Muscle of leg (tissue), 11 donors: ENCODE data around the gene REXO1. TPM values are rescaled to one million over a fixed set of nuclear protein-coding genes. Genes with fewer than 3 reads are reported as not detected.

Source experiments
- DNase-seq: peaks from one replicate; pipeline ENCODE4 v3.0.0; 2013
- H3K27ac ChIP-seq: one replicate; pipeline ENCODE4 v1.5.1; 2013; ENCODE audit warnings: mild to moderate bottlenecking, low read length, control low read depth
- H3K27me3 ChIP-seq: one replicate; pipeline ENCODE4 v1.6.1; 2013; ENCODE audit warnings: low read length; ENCODE audit not compliant: control insufficient read depth, insufficient read depth
- H3K36me3 ChIP-seq: one replicate; pipeline ENCODE4 v1.6.1; 2013; ENCODE audit warnings: low read length; ENCODE audit not compliant: control insufficient read depth, insufficient read depth
- H3K4me1 ChIP-seq: one replicate; pipeline ENCODE4 v1.6.1; 2013; ENCODE audit warnings: low read length; ENCODE audit not compliant: control insufficient read depth, insufficient read depth
- H3K4me3 ChIP-seq: one replicate; pipeline ENCODE4 v1.5.1; 2013; ENCODE audit warnings: low read length, control low read depth
- H3K9me3 ChIP-seq: replicated peaks from 2 replicates; pipeline ENCODE4 v1.6.1; 2013; ENCODE audit warnings: low read depth, low read length; ENCODE audit not compliant: control insufficient read depth
- WGBS: methylation state at CpG from one replicate; pipeline ENCODE4 v1.1.5; 2013; ENCODE audit warnings: missing lambda C conversion rate; ENCODE audit not compliant: insufficient coverage; 5-methylcytosine and 5-hydroxymethylcytosine counted together
- polyA plus RNA-seq, 8 donors: library from polyadenylated mRNA; unstranded; fragments of 120-200 nt; gene quantifications; one replicate each; pipeline versions ENCODE4 v1.2.1 to v1.2.3, GENCODE V29; 2013; ENCODE audit warnings: inconsistent platforms in 1 of 8, low replicate concordance in 1 of 8; ENCODE audit not compliant: insufficient read length in 8 of 8, insufficient read depth in 1 of 8
- total RNA-seq: library from RNA; stranded (reverse); fragments of 120-200 nt; gene quantifications from one replicate; pipeline ENCODE4 v1.2.4, GENCODE V29; 2013

REXO1 gene
- total and polyA plus RNA-seq, 9 donors, result 4.8 to 26.9 (median 23.9) TPM

- Histone ChIP-seq H3K4me1 (peaks cover 65% of the 10 kb centered on the region), H3K36me3 (no peaks in the 10 kb centered on the region), H3K4me3 (peak overlapping the region; percentile 57), H3K9me3 (no peaks in the 10 kb centered on the region), H3K27me3 (no peaks in the 10 kb centered on the region), H3K27ac (peak overlapping the region; percentile 82)
- no peak for DNase-seq
- 28% methylated on average over 23 of the region's 28 CpGs for WGBS
These were observed 12.7 kb upstream of the REXO1 start for GRCh38 chr19:1860821-1861598.

DNA sequence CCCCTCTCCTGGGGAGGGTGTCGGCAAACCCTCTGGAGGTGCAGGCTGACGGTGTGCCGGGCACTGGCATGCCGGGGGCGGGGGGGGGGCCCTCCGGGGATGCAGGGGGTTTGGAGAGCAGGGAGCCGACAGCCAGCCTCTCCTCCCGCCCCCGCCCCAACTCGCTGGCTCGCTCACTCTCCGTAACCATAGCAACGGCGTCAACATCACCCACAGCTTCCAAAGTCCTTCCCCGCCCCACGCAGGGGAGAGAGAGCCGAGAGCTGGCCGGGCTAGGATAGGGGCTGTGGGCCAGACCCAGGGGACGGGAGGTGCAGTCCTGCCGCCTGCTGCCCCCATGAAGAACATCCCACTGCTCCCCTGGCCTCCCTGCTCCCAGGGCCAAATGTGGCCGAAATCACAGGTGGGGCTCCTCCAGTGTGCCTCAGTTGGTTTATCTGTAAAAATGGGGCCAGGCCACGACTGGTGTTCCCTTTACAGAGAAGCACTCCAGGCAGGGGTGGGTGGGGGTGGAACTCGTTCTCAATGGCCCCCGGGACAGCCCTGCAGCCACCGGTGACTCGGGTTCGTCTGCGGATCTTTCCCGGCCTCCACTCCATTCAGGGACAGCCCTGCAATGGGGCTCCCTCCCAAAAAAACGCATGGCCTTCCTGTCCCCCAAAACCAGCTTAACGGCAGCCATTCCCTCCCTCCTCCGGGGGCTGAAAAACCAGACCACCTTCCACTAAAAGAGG, 11.9 kb upstream of the REXO1 start:
- Histone ChIP-seq H3K9me3 (no peaks in the 10 kb centered on the region), H3K4me3 (no peak overlapping the region), H3K36me3 (no peaks in the 10 kb centered on the region), H3K27ac (peak overlapping the region; percentile 72), H3K27me3 (no peaks in the 10 kb centered on the region), H3K4me1 (peaks cover 71% of the 10 kb centered on the region)
- WGBS, result 9% methylated on average over 16 of the region's 32 CpGs
- DNase-seq, result peak; percentile 94

GRCh38 chr19:1859331-1859781, 11.1 kb upstream of the REXO1 start:
- Histone ChIP-seq H3K4me1 (peaks cover 75% of the 10 kb centered on the region), H3K27ac (peak overlapping the region; percentile 20), H3K4me3 (no peak overlapping the region), H3K9me3 (no peaks in the 10 kb centered on the region), H3K36me3 (no peaks in the 10 kb centered on the region), H3K27me3 (no peaks in the 10 kb centered on the region)
- WGBS, result 30% methylated on average over 13 of the region's 18 CpGs
- no peak for DNase-seq

- H3K9me3 ChIP-seq, result no peaks in the 10 kb centered on the region
- peaks cover 2% of the 10 kb centered on the region for H3K36me3 ChIP-seq
- DNase-seq, result no peak
- no peaks in the 10 kb centered on the region for H3K27me3 ChIP-seq
- 80% methylated on average over 5 of the region's 10 CpGs for WGBS
- no peak overlapping the region for H3K4me3 ChIP-seq
- peaks cover 83% of the 10 kb centered on the region for H3K4me1 ChIP-seq
- no peak overlapping the region for H3K27ac ChIP-seq
These were observed 10.3 kb upstream of the REXO1 start for GRCh38 chr19:1858412-1859081.

GRCh38 chr19:1857648-1858326, 9.5 kb upstream of the REXO1 start:
- peak; percentile 47 for DNase-seq
- Histone ChIP-seq H3K9me3 (no peaks in the 10 kb centered on the region), H3K36me3 (peaks cover 2% of the 10 kb centered on the region), H3K27me3 (no peaks in the 10 kb centered on the region), H3K27ac (peak overlapping the region; percentile 90), H3K4me3 (no peak overlapping the region), H3K4me1 (peaks cover 89% of the 10 kb centered on the region)
- WGBS, result 44% methylated on average over 14 of the region's 16 CpGs

GRCh38 chr19:1856698-1857603, 8.7 kb upstream of the REXO1 start:
- DNase-seq, result peak; percentile 77
- WGBS, result 2% methylated on average over 66 of the region's 73 CpGs
- Histone ChIP-seq H3K27me3 (no peaks in the 10 kb centered on the region), H3K27ac (peak overlapping the region; percentile 95), H3K36me3 (peaks cover 2% of the 10 kb centered on the region), H3K4me3 (peak overlapping the region; percentile 54), H3K4me1 (peaks cover 92% of the 10 kb centered on the region), H3K9me3 (no peaks in the 10 kb centered on the region)

GRCh38 chr19:1856345-1856697, 8.0 kb upstream of the REXO1 start:
- no peaks in the 10 kb centered on the region for H3K27me3 ChIP-seq
- peak; percentile 59 for DNase-seq
- 24% methylated on average over 4 of the region's 6 CpGs for WGBS

DNA sequence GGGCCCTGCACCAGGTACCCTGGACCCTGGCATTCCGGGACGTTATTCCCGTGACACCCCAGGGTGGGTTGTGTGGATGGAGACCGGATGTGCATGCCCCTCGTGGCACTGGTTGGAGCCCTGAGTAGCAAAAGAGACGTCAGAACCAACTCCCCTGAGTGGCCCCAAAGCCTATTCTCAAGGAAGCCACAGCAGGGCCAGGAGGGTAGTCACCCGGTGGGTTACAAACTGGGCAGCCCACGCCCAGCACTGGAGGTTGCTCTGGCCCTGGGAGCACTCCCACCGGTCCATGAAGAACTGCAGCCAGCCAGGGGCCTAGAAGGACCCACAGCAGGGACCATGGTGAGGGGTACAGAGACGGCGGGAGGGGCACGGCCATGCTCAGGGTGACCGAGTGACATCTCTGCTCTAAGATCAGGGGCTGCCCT, 7.6 kb upstream of the REXO1 start:
- peak overlapping the region; percentile 95 for H3K27ac ChIP-seq
- H3K27me3 ChIP-seq, result no peaks in the 10 kb centered on the region
- 35% methylated on average over 13 of the region's 13 CpGs for WGBS
- peak; percentile 47 for DNase-seq
- peak overlapping the region; percentile 54 for H3K4me3 ChIP-seq
- H3K9me3 ChIP-seq, result no peaks in the 10 kb centered on the region
- peaks cover 2% of the 10 kb centered on the region for H3K36me3 ChIP-seq
- peaks cover 87% of the 10 kb centered on the region for H3K4me1 ChIP-seq

More at GRCh38 chr19:1856345-1856697, 8.0 kb upstream of the REXO1 start:
- Histone ChIP-seq H3K9me3 (no peaks in the 10 kb centered on the region), H3K27ac (peak overlapping the region; percentile 95), H3K4me1 (peaks cover 91% of the 10 kb centered on the region), H3K4me3 (peak overlapping the region; percentile 54), H3K36me3 (peaks cover 2% of the 10 kb centered on the region)
